Erythroblast (primary cell): ENCODE measurements around the gene FOXP1.
"Not testable (repeated sequence)": the region's sequence is repeated elsewhere in the genome, so short reads cannot be mapped to it uniquely, and the experiment has no call there.

Experiments used
- DNase-seq, 2 experiments: peaks; one replicate each; lab custom pipeline; 2025; lab: John Stamatoyannopoulos, UW
- GATA1 ChIP-seq: IDR thresholded peaks from 2 replicates; pipeline ENCODE4 v1.6.1; 2011; ENCODE audit warnings: low read depth, mild to moderate bottlenecking, control low read depth, low read length, moderate library complexity
- POLR2A ChIP-seq: IDR thresholded peaks from 2 replicates; pipeline ENCODE4 v1.6.1; 2011; ENCODE audit warnings: mild to moderate bottlenecking, low read length

FOXP1 gene

DNA sequence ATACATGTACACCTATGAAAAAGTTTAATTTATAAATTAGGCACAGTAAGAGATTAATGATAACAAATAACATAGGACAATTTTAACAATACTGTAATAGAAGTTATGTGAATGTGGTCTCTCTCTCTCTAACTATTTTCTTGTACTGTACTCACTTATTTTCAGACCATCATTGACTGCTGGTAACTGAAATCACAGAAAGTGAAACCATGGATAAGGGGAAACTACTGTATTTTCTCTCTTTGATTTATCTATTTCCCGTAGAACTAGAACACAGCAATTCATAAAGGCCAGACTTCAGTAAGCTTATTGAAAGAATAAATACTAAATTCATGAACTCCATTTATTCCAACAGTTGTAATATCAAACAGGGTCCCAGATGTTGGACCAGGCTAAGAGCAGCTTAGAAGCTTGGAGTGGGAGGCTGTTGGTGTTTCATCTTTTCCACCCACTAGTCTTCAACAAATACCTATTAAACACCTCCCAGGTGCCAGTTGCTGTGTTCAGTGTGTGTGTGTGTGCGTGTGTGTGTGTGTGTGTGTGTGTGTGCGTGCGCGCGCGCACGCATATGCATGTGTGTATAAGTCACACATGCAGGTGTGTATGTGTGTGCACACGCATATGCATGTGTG lies 235.4 kb downstream of the FOXP1 start:
- TF ChIP-seq POLR2A (no peak), GATA1 (no peak)
- DNase-seq = no peak

GRCh38 chr3:71346061-71346460 lies 237.5 kb downstream of the FOXP1 start:
- no peak for DNase-seq
- TF ChIP-seq GATA1 = no peak
- no peak for TF ChIP-seq POLR2A

- peak in 1 of 2 experiments; percentile 3 for DNase-seq
- TF ChIP-seq GATA1 = no peak
Observed at GRCh38 chr3:71345429-71346040, 238.0 kb downstream of the FOXP1 start.

DNA sequence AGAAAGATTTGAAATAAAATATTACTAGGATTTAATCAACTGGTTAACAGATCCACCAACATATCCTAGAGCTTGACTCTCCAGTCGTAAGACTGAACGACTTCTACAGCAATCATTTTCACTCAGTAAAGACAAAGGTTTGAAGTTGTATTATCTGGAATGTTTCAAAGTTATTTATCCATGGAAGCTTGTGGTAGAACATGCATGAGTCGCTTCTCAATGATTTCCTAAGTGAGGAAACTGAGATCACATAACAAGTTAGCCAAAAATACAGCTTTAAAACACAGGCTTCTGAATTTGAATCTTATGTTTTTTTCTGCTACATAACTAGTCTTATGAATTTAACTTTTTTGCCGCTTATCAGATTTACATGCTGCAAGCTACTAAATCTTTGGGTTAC lies 241.8 kb downstream of the FOXP1 start:
- DNase-seq = no peak
- TF ChIP-seq GATA1 (no peak), POLR2A (no peak)

DNA sequence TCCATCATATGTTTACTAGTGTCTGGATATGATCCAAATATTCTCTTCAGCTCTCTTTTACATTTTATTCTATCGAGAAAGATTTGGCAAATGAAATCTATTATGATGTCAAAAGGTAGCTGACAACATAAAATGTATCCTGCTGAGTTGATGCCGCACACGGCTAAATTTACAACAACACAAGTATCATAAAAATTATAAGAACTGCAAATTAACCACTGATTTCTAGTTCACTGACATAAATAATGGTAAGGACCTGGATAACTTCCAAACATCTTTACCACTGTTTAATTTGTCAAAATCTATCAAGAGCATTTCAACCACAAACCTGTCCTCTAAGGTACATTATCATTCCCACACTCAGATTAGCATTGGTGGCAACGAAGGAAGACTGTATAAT lies 244.5 kb downstream of the FOXP1 start:
- DNase-seq = no peak
- TF ChIP-seq GATA1 (no peak), POLR2A (no peak)

- DNase-seq = no peak
- TF ChIP-seq GATA1 (no peak), POLR2A (no peak)
Observed at GRCh38 chr3:71332813-71333212, 250.7 kb downstream of the FOXP1 start.

GRCh38 chr3:71330909-71331308 lies 252.6 kb downstream of the FOXP1 start:
- DNase-seq = no peak
- no peak for TF ChIP-seq POLR2A
- no peak for TF ChIP-seq GATA1

DNA sequence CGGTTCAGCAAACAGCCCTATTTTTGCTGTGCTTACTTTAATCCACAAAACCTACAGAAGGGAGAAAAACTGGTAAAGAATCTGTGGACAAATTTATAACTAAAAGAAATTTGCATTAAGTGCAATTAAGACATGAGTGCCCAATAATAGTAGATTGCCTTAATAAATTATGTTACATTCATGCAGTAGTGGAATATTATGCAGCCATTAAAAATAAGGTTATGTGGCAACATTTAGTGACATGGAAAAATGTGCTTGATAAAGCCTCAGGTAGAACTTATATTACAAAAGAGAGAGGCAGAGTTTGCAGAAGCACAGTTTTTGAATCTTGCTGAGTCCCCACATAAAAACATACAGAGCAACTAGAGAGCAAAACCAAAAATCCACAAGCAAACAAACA lies 253.0 kb downstream of the FOXP1 start:
- no peak for TF ChIP-seq POLR2A
- no peak for TF ChIP-seq GATA1

GRCh38 chr3:71329817-71330216 lies 253.7 kb downstream of the FOXP1 start:
- TF ChIP-seq POLR2A (no peak), GATA1 (no peak)
- no peak for DNase-seq

More for the DNA sequence above, 253.0 kb downstream of the FOXP1 start:
- no peak for DNase-seq

GRCh38 chr3:71328926-71329325 lies 254.6 kb downstream of the FOXP1 start:
- no peak for DNase-seq
- no peak for TF ChIP-seq POLR2A
- TF ChIP-seq GATA1 = no peak

- no peak for DNase-seq
Observed at GRCh38 chr3:71327936-71328335, 255.6 kb downstream of the FOXP1 start.

GRCh38 chr3:71325715-71326114 lies 257.8 kb downstream of the FOXP1 start:
- TF ChIP-seq POLR2A = no peak
- no peak for TF ChIP-seq GATA1
- no peak for DNase-seq

More at GRCh38 chr3:71327936-71328335, 255.6 kb downstream of the FOXP1 start:
- TF ChIP-seq GATA1 (no peak), POLR2A (no peak)

GRCh38 chr3:71324224-71324623 lies 259.3 kb downstream of the FOXP1 start:
- DNase-seq = not testable (repeated sequence)

DNA sequence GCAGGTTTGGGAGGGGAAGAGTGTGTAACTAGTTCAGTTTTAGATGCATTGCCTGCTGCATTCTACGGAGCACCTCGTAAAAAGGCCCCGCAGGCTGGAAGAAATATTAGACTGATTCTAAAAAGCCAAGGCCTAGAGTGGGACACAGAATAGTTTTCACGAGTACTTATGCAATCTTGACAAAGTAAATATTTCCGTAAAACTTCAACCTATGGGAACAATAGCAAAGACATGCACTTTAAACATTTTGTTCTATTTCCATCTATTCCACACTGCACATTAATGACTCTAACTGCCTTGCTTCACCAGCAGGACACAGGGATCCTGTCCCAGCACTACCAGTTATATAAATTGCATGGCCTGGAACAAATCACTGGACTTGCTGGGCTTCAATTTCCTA lies 260.0 kb downstream of the FOXP1 start:
- no peak for DNase-seq
- TF ChIP-seq POLR2A (no peak), GATA1 (no peak)

- no peak for DNase-seq
Observed at GRCh38 chr3:71322154-71322553, 261.4 kb downstream of the FOXP1 start.

DNA sequence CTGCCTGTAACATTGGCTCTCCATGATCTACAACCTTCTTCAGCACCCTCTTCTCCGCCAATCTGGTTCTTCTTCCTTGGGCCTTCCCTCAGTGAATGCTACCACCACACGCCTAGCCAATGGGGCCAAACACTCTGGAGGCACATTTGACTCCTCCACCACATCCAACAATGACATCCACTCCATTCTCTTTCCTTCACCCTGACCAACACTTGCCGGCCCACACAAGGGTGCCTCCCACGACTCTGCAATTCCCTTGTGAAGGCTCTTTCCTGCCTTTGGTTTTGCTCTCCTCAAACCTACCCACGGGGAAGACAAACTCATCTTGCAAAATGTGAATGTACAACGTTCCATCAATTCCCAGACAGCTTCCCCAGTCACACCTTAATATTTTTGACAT lies 263.8 kb downstream of the FOXP1 start:
- TF ChIP-seq GATA1 (no peak), POLR2A (no peak)
- DNase-seq = no peak

More at GRCh38 chr3:71322154-71322553, 261.4 kb downstream of the FOXP1 start:
- TF ChIP-seq POLR2A = no peak
- TF ChIP-seq GATA1 = no peak
